ENCODE data around the gene PLSCR2.

DNA sequence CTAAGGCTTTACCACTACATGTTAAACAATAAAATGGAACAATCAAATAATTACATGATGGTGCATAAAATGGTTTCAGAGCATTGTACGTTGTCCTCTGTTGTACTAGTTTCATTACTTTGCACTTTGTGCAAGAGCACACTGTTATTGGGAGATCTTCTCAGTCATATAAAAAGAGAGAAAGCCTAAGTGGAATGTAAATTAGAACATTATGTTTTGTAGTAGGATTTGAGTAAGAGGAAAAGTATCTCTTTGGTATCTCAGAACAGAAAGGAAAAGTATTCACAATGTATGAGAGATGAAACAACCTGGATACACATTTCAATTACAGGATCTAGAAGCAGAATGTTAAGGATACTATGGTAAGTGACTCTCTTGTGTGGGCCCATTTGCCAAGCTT lies 26.9 kb upstream of the PLSCR2 start:
- no peak for TF ChIP-seq JUND (IDR thresholded peaks at IDR 0.05)
- TF ChIP-seq CTCF (IDR thresholded peaks at IDR 0.05; ENCODE audit: low read depth, low read length, missing input control), result no peak
- no peak for TF ChIP-seq HNF4A (conservative IDR thresholded peaks at IDR 0.05)
- TF ChIP-seq RAD21 (IDR thresholded peaks at IDR 0.05), result no peak
- no peak for TF ChIP-seq YY1 (IDR thresholded peaks at IDR 0.05)
- TF ChIP-seq, protein P1, sequence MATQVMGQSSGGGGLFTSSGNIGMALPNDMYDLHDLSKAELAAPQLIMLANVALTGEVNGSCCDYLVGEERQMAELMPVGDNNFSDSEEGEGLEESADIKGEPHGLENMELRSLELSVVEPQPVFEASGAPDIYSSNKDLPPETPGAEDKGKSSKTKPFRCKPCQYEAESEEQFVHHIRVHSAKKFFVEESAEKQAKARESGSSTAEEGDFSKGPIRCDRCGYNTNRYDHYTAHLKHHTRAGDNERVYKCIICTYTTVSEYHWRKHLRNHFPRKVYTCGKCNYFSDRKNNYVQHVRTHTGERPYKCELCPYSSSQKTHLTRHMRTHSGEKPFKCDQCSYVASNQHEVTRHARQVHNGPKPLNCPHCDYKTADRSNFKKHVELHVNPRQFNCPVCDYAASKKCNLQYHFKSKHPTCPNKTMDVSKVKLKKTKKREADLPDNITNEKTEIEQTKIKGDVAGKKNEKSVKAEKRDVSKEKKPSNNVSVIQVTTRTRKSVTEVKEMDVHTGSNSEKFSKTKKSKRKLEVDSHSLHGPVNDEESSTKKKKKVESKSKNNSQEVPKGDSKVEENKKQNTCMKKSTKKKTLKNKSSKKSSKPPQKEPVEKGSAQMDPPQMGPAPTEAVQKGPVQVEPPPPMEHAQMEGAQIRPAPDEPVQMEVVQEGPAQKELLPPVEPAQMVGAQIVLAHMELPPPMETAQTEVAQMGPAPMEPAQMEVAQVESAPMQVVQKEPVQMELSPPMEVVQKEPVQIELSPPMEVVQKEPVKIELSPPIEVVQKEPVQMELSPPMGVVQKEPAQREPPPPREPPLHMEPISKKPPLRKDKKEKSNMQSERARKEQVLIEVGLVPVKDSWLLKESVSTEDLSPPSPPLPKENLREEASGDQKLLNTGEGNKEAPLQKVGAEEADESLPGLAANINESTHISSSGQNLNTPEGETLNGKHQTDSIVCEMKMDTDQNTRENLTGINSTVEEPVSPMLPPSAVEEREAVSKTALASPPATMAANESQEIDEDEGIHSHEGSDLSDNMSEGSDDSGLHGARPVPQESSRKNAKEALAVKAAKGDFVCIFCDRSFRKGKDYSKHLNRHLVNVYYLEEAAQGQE (IDR thresholded peaks at IDR 0.05), result no peak
- no peak for TF ChIP-seq RXRA (IDR thresholded peaks at IDR 0.05)
- TF ChIP-seq SP1 (IDR thresholded peaks at IDR 0.05), result no peak
- TF ChIP-seq MAX (IDR thresholded peaks at IDR 0.05), result no peak

Data from liver (tissue), 3 donors.